Measurements from ENCODE around the gene TMEM150B. TPM values are rescaled to one million over a fixed set of nuclear protein-coding genes. Genes with fewer than 3 reads are reported as not detected.

Gene TMEM150B
- total RNA-seq, 1 donor: under 0.01 TPM

DNA sequence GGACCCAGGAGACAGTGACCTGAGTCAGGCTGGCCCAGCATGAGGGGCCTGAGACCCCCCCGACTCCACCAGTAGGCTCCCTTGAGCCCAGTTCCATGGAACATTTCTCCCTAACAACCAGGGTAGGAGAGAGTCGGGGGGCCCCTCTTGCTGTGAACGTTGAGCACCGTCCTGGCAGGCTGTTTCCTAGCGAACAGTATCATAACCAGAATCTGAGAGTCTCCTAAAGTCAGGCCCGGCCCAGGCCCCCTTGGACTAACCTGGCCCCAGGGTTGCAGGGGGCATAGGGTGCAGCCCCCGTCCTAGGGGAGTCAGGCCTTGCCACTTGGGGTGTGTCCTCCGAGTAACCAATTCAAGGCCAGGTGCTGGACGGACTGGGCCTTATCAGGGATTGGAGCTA, 13.7 kb downstream of the TMEM150B start:
- H4K20me1 ChIP-seq (ENCODE audit: insufficient read depth, low read length): no peaks in the 10 kb centered on the region
- no peaks in the 10 kb centered on the region for H3K9me3 ChIP-seq (ENCODE audit: low read depth, low read length)
- H3K4me3 ChIP-seq (ENCODE audit: insufficient read depth, low read length): no peak overlapping the region
- TF ChIP-seq, protein P1, sequence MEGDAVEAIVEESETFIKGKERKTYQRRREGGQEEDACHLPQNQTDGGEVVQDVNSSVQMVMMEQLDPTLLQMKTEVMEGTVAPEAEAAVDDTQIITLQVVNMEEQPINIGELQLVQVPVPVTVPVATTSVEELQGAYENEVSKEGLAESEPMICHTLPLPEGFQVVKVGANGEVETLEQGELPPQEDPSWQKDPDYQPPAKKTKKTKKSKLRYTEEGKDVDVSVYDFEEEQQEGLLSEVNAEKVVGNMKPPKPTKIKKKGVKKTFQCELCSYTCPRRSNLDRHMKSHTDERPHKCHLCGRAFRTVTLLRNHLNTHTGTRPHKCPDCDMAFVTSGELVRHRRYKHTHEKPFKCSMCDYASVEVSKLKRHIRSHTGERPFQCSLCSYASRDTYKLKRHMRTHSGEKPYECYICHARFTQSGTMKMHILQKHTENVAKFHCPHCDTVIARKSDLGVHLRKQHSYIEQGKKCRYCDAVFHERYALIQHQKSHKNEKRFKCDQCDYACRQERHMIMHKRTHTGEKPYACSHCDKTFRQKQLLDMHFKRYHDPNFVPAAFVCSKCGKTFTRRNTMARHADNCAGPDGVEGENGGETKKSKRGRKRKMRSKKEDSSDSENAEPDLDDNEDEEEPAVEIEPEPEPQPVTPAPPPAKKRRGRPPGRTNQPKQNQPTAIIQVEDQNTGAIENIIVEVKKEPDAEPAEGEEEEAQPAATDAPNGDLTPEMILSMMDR (IDR thresholded peaks at IDR 0.05; ENCODE audit: extremely low read depth, low read depth, low read length): no peak
- no peak overlapping the region for H3K4me2 ChIP-seq (ENCODE audit: insufficient read depth, low read length)
- H2AFZ ChIP-seq (ENCODE audit: low read length): no peak overlapping the region
- H3K27ac ChIP-seq (ENCODE audit: low read depth, low read length): no peak overlapping the region
- no peaks in the 10 kb centered on the region for H3K79me2 ChIP-seq (ENCODE audit: insufficient read depth, low read length)
- peak; percentile 62 for DNase-seq (ENCODE audit: insufficient read length, low spot score, missing footprints)
- peaks cover 13% of the 10 kb centered on the region for H3K36me3 ChIP-seq (ENCODE audit: insufficient read depth, low read length)
- no peaks in the 10 kb centered on the region for H3K27me3 ChIP-seq (ENCODE audit: insufficient read depth, low read length)
- H3K4me1 ChIP-seq (ENCODE audit: insufficient read depth, low read length): no peaks in the 10 kb centered on the region

DNA sequence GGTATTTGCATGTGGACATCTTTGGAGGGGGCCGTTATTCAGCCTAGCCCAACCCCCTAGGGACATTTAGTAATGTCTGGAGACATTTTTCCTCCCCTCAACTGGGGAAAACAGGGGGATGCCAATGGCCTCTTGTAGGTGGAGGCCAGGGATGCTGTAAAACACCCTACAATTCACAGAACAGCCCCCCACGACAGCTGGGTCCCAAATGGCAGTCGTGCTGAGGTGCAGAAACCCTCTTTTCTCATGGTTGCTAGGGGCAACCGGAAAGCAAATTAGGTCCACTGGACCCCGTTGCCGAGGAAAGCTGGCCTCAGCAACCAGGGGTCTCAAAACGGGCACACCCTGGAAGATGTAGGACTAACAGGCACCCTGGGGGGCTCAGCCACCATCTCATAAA, 14.6 kb downstream of the TMEM150B start:
- TF ChIP-seq, protein P1 (IDR thresholded peaks at IDR 0.05; ENCODE audit: extremely low read depth, low read depth, low read length): no peak
- no peaks in the 10 kb centered on the region for H3K79me2 ChIP-seq (ENCODE audit: insufficient read depth, low read length)
- peaks cover 22% of the 10 kb centered on the region for H3K36me3 ChIP-seq (ENCODE audit: insufficient read depth, low read length)
- no peak overlapping the region for H3K4me3 ChIP-seq (ENCODE audit: insufficient read depth, low read length)
- no peak overlapping the region for H3K4me2 ChIP-seq (ENCODE audit: insufficient read depth, low read length)
- H3K27ac ChIP-seq (ENCODE audit: low read depth, low read length): no peak overlapping the region
- H4K20me1 ChIP-seq (ENCODE audit: insufficient read depth, low read length): no peaks in the 10 kb centered on the region
- no peaks in the 10 kb centered on the region for H3K27me3 ChIP-seq (ENCODE audit: insufficient read depth, low read length)
- no peaks in the 10 kb centered on the region for H3K9me3 ChIP-seq (ENCODE audit: low read depth, low read length)
- H2AFZ ChIP-seq (ENCODE audit: low read length): no peak overlapping the region
- no peaks in the 10 kb centered on the region for H3K4me1 ChIP-seq (ENCODE audit: insufficient read depth, low read length)
- peak; percentile 80 for DNase-seq (ENCODE audit: insufficient read length, low spot score, missing footprints)

DNA sequence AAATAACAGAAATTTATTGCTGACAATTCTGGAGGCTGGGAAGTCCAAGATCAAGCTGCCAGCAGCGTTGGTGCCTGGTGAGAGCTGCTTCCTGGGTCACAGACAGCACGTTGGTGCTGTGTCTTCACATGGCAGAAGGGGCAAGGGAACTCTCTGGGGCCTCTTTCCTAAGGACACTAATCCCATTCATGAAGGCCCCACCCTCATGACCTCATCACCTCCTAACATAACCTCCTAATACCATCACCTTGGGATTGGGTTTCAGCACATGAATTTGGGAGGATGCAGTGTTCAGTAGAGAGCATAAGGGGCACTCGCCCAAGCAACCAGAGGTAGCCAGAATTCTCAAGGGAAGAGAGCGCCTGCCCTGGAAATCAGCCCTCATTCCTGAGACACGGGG, 15.7 kb downstream of the TMEM150B start:
- Histone ChIP-seq H3K79me2 (ENCODE audit: insufficient read depth, low read length) (no peaks in the 10 kb centered on the region), H3K4me2 (ENCODE audit: insufficient read depth, low read length) (no peak overlapping the region), H3K9me3 (ENCODE audit: low read depth, low read length) (no peaks in the 10 kb centered on the region), H2AFZ (ENCODE audit: low read length) (no peak overlapping the region), H3K4me3 (ENCODE audit: insufficient read depth, low read length) (no peak overlapping the region), H3K36me3 (ENCODE audit: insufficient read depth, low read length) (peaks cover 25% of the 10 kb centered on the region), H3K4me1 (ENCODE audit: insufficient read depth, low read length) (no peaks in the 10 kb centered on the region), H4K20me1 (ENCODE audit: insufficient read depth, low read length) (no peaks in the 10 kb centered on the region), H3K27me3 (ENCODE audit: insufficient read depth, low read length) (no peaks in the 10 kb centered on the region), H3K27ac (ENCODE audit: low read depth, low read length) (no peak overlapping the region)
- TF ChIP-seq, protein P1 (IDR thresholded peaks at IDR 0.05; ENCODE audit: extremely low read depth, low read depth, low read length): no peak
- DNase-seq (ENCODE audit: insufficient read length, low spot score, missing footprints): no peak

DNA sequence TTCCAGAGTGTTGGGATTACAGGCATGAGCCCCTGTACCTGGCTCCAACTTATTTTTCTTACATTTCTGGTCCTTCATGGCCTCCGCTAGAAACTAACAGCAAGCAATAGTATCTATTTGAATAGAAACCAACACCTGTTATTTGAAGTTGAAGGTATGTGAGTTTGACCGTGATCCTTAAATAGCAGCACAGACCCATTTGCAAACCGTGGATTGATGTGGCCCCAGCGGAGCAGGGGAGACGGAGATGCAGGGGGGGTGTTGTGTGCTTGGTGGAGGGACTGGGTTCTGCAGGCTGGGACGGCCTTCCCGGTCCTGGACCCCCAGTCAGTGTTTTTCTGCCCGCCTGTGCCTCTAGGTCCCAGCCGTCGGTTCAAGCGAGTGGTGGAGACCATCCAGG, 16.9 kb downstream of the TMEM150B start:
- Histone ChIP-seq H3K27me3 (ENCODE audit: insufficient read depth, low read length) (no peaks in the 10 kb centered on the region), H3K4me1 (ENCODE audit: insufficient read depth, low read length) (no peaks in the 10 kb centered on the region), H3K9me3 (ENCODE audit: low read depth, low read length) (no peaks in the 10 kb centered on the region), H3K27ac (ENCODE audit: low read depth, low read length) (no peak overlapping the region), H3K4me2 (ENCODE audit: insufficient read depth, low read length) (no peak overlapping the region), H3K36me3 (ENCODE audit: insufficient read depth, low read length) (peaks cover 25% of the 10 kb centered on the region), H2AFZ (ENCODE audit: low read length) (no peak overlapping the region), H3K79me2 (ENCODE audit: insufficient read depth, low read length) (no peaks in the 10 kb centered on the region), H3K4me3 (ENCODE audit: insufficient read depth, low read length) (no peak overlapping the region), H4K20me1 (ENCODE audit: insufficient read depth, low read length) (no peaks in the 10 kb centered on the region)
- TF ChIP-seq, protein P1 (IDR thresholded peaks at IDR 0.05; ENCODE audit: extremely low read depth, low read depth, low read length): no peak
- DNase-seq (ENCODE audit: insufficient read length, low spot score, missing footprints): peak; percentile 79

All from osteoblast (primary cell).